OCI-LY3 (cell line): ENCODE measurements around the gene FAM120C.

ENCODE experiments used
- H2AFZ ChIP-seq: fragments of 200-600, 300-600 bp; shearing (Covaris generic); 2 replicates; pipeline ENCODE4 v1.6.0; 2014; ENCODE audit warnings: antibody characterized with exemption, low read depth, low read length
- H3K27ac ChIP-seq: fragments of 200-600, 300-600 bp; sonication (generic); 2 replicates; pipeline ENCODE4 v1.5.1; 2014; ENCODE audit warnings: mild to moderate bottlenecking, low read length, moderate library complexity, mixed read lengths
- H3K27me3 ChIP-seq: fragments of 200-600, 300-600 bp; sonication (generic); 2 replicates; pipeline ENCODE4 v1.6.1; 2014; ENCODE audit warnings: low read depth, low read length, mixed read lengths
- H3K36me3 ChIP-seq: fragments of 200-600, 300-600 bp; sonication (generic); replicated peaks from 2 replicates; pipeline ENCODE3; 2014; ENCODE audit warnings: low read depth, low read length, mixed read lengths
- H3K4me1 ChIP-seq: fragments of 300-600, 200-600 bp; sonication (generic); 2 replicates; pipeline ENCODE4 v1.6.1; 2014; ENCODE audit warnings: low read length, mixed read lengths
- H3K4me2 ChIP-seq: fragments of 200-600, 300-600 bp; sonication (generic); 2 replicates; pipeline ENCODE4 v1.6.1; 2014; ENCODE audit warnings: low read length, mixed read lengths
- H3K4me3 ChIP-seq: fragments of 300-600, 200-600 bp; sonication (generic); 2 replicates; pipeline ENCODE4 v1.5.1; 2014; ENCODE audit warnings: antibody characterized with exemption, mild to moderate bottlenecking, low read length, moderate library complexity
- H3K79me2 ChIP-seq: fragments of 300-600, 200-600 bp; shearing (Covaris generic); 2 replicates; pipeline ENCODE4 v1.6.1; 2014; ENCODE audit warnings: mild to moderate bottlenecking, low read length, mixed read lengths
- H3K9ac ChIP-seq: fragments of 300-600, 200-600 bp; shearing (Covaris generic); 2 replicates; pipeline ENCODE4 v1.6.0; 2014; ENCODE audit warnings: mild to moderate bottlenecking, low read length, moderate library complexity
- H3K9me3 ChIP-seq: fragments of 200-600, 300-600 bp; shearing (Covaris generic); 2 replicates; pipeline ENCODE4 v1.6.1; 2014; ENCODE audit warnings: low read length, mixed read lengths; ENCODE audit not compliant: insufficient read depth
- H4K20me1 ChIP-seq: fragments of 200-600, 300-600 bp; sonication (generic); 2 replicates; pipeline ENCODE4 v1.6.1; 2016; ENCODE audit warnings: low read length, mixed read lengths; ENCODE audit not compliant: insufficient read depth
- EZH2phosphoT487 ChIP-seq: fragments of 200-600 bp; shearing (Covaris generic); IDR thresholded peaks from 2 replicates; pipeline ENCODE4 v1.6.1; 2018; ENCODE audit warnings: antibody characterized with exemption, mixed run types, low read depth
- TF ChIP-seq, protein P1 (sequence below): fragments of 200-600, 300-600 bp; sonication (generic); IDR thresholded peaks from 2 replicates; pipeline ENCODE4 v1.5.1; 2014; ENCODE audit warnings: antibody characterized with exemption, low read length, low read depth

Gene FAM120C

DNA sequence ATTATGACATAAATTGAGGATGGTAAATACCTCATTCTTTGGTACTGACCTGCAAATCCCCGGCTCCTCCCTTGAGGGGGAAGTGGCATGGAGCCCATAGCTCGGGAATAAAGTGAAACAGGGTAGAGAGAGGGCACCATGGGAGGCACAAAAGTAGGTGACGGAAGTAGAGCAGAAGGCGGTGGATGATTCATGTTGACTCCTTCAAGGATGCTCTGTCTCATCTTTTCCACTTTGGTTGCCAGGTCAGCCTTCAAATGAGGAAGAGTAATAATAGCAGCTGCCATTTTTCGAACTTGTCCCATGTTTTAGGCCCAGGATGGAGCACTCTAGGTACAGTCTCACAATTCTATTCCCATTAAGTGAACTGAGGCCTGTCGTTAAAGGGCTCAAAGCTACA lies 97.4 kb downstream of the FAM120C start:
- Histone ChIP-seq H3K4me1 (no peaks in the 10 kb centered on the region), H3K9me3 (no peaks in the 10 kb centered on the region), H4K20me1 (no peaks in the 10 kb centered on the region), H3K27ac (no peak overlapping the region), H3K27me3 (no peaks in the 10 kb centered on the region), H3K9ac (no peak overlapping the region), H3K4me2 (no peak overlapping the region), H2AFZ (no peak overlapping the region), H3K4me3 (no peak overlapping the region), H3K36me3 (no peaks in the 10 kb centered on the region), H3K79me2 (no peaks in the 10 kb centered on the region)
- TF ChIP-seq, protein P1, sequence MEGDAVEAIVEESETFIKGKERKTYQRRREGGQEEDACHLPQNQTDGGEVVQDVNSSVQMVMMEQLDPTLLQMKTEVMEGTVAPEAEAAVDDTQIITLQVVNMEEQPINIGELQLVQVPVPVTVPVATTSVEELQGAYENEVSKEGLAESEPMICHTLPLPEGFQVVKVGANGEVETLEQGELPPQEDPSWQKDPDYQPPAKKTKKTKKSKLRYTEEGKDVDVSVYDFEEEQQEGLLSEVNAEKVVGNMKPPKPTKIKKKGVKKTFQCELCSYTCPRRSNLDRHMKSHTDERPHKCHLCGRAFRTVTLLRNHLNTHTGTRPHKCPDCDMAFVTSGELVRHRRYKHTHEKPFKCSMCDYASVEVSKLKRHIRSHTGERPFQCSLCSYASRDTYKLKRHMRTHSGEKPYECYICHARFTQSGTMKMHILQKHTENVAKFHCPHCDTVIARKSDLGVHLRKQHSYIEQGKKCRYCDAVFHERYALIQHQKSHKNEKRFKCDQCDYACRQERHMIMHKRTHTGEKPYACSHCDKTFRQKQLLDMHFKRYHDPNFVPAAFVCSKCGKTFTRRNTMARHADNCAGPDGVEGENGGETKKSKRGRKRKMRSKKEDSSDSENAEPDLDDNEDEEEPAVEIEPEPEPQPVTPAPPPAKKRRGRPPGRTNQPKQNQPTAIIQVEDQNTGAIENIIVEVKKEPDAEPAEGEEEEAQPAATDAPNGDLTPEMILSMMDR, result no peak
- TF ChIP-seq EZH2phosphoT487, result no peak

DNA sequence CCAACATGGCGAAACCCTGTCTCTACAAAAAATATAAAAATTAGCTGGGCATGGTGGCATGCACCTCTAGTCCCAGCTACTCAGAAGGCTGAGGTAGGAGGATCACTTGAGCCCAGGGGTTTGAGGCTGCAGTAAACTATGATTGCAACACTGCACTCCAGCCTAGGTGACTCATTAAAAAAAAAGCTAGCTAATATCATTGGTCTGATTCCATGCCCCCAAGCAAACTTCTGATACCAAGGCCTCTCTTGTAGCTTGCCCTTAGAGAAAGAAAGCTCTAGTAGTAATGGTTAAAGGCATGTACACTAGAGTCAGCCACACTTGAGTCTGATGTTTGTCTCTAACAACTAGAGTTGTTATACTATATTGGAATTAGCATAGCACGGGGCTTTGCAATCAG lies 106.2 kb downstream of the FAM120C start:
- Histone ChIP-seq H3K27ac (no peak overlapping the region), H4K20me1 (no peaks in the 10 kb centered on the region), H3K9ac (no peak overlapping the region), H3K4me3 (no peak overlapping the region), H3K27me3 (no peaks in the 10 kb centered on the region), H3K9me3 (no peaks in the 10 kb centered on the region), H3K4me1 (no peaks in the 10 kb centered on the region), H2AFZ (no peak overlapping the region), H3K4me2 (no peak overlapping the region), H3K79me2 (no peaks in the 10 kb centered on the region), H3K36me3 (no peaks in the 10 kb centered on the region)
- TF ChIP-seq, protein P1, result no peak
- TF ChIP-seq EZH2phosphoT487, result no peak

DNA sequence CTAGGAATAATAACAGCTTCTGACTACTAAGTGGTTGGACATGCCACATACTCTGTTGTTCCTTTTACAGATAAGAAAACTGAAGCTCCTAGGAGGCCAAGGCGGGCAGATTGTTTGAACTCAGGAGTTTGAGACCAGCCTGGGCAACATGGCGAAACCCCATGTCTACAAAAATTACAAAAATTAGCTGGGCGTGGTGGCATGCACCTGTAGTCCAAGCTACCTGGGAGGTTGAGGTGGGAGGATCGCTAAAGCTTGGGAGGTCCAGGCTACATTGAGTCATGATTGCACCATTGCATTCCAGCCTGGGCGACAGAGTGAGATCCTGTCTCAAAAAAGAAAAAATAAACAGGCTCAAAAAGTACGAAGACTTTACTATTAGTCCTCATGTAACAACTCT lies 108.2 kb downstream of the FAM120C start:
- TF ChIP-seq, protein P1, result no peak
- no peak for TF ChIP-seq EZH2phosphoT487
- H2AFZ ChIP-seq, result no peak overlapping the region
- H3K9ac ChIP-seq, result no peak overlapping the region
- H3K4me3 ChIP-seq, result no peak overlapping the region
- H4K20me1 ChIP-seq, result no peaks in the 10 kb centered on the region
- H3K36me3 ChIP-seq, result no peaks in the 10 kb centered on the region
- H3K9me3 ChIP-seq, result no peaks in the 10 kb centered on the region
- no peak overlapping the region for H3K27ac ChIP-seq
- no peaks in the 10 kb centered on the region for H3K27me3 ChIP-seq
- no peaks in the 10 kb centered on the region for H3K79me2 ChIP-seq
- H3K4me2 ChIP-seq, result no peak overlapping the region
- no peaks in the 10 kb centered on the region for H3K4me1 ChIP-seq

DNA sequence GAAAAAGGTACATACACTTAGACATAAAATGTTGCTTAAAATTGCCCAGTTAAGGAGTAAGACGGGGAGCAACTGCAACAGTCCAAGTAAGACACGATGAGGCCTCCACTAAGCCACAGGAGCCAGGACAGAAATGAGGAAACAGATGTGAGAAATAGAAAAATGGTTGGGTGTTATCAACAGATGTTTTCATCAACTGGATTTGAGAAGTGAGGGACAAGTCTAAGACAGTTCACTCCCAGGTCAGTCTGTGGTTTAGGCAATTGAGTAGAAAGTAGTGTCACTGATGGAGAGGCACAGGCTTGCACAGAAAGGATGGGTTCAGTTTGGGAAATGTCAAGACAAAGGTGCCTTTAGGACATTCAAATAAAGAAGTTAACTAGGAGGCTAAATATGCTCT lies 115.3 kb downstream of the FAM120C start:
- H3K9me3 ChIP-seq, result no peaks in the 10 kb centered on the region
- no peaks in the 10 kb centered on the region for H3K27me3 ChIP-seq
- H3K36me3 ChIP-seq, result no peaks in the 10 kb centered on the region
- no peaks in the 10 kb centered on the region for H3K79me2 ChIP-seq
- no peak overlapping the region for H2AFZ ChIP-seq
- H3K4me3 ChIP-seq, result no peak overlapping the region
- no peak overlapping the region for H3K4me2 ChIP-seq
- H3K4me1 ChIP-seq, result no peaks in the 10 kb centered on the region
- no peak for TF ChIP-seq EZH2phosphoT487
- TF ChIP-seq, protein P1, result no peak
- H3K27ac ChIP-seq, result no peak overlapping the region
- no peaks in the 10 kb centered on the region for H4K20me1 ChIP-seq
- H3K9ac ChIP-seq, result no peak overlapping the region
